Gastrocnemius medialis (tissue), 4 donors: ENCODE data around the gene SARS2. TPM values are rescaled to one million over a fixed set of nuclear protein-coding genes. Genes with fewer than 3 reads are reported as not detected.
A peak's percentile ranks its signal among the peaks of the same experiment; 100 is the strongest.

Experiments
- ATAC-seq, 2 donors: fragments of 150-250 bp; one replicate each; pipeline ENCODE4 v1.9.1; 2016
- DNase-seq, 2 donors: peaks; one replicate each; pipeline ENCODE4 v3.0.0-alpha.2; 2019
- H3K27ac ChIP-seq, 4 donors: fragments of 200-600 bp; sonication (generic); 1 replicate in 1 of 4; 2 replicates in 3 of 4; pipeline ENCODE4 v1.5.1; 2016 to 2018; ENCODE audit warnings: mild to moderate bottlenecking in 2 of 4, moderate library complexity in 1 of 4
- H3K27me3 ChIP-seq, 3 donors: fragments of 200-600 bp; sonication (generic) in 2 of 3; 1 replicate in 1 of 3; 2 replicates in 2 of 3; pipeline versions ENCODE4 v1.5.1 to v1.6.0; 2016 to 2019; ENCODE audit warnings: mild to moderate bottlenecking in 1 of 3, moderate library complexity in 1 of 3
- H3K36me3 ChIP-seq, 2 donors: fragments of 200-600 bp; sonication (generic) in 1 of 2; one replicate each; pipeline ENCODE4 v1.5.1; 2017 to 2018
- H3K4me1 ChIP-seq, 2 donors: fragments of 200-600 bp; sonication (generic) in 1 of 2; one replicate each; pipeline ENCODE4 v1.5.1; 2016 to 2017; ENCODE audit warnings: mild to moderate bottlenecking in 2 of 2
- H3K4me3 ChIP-seq, 4 donors: fragments of 200-600 bp; sonication (generic) in 3 of 4; 1 replicate in 1 of 4; 2 replicates in 3 of 4; pipeline ENCODE4 v1.5.1; 2016 to 2019; ENCODE audit warnings: mild to moderate bottlenecking in 2 of 4
- H3K9me3 ChIP-seq, 3 donors: fragments of 200-600 bp; sonication (generic) in 2 of 3; 1 replicate in 1 of 3; 2 replicates in 2 of 3; pipeline ENCODE4 v1.5.1; 2016 to 2019
- POLR2A ChIP-seq, 2 donors: fragments of 450-650 bp; IDR thresholded peaks; one replicate each; pipeline ENCODE4 v1.6.1; 2017; ENCODE audit warnings: antibody characterized with exemption in 2 of 2, mild to moderate bottlenecking in 2 of 2, moderate library complexity in 2 of 2
- in situ Hi-C, 4 donors: fragments of 200-750 bp; cut with MboI; loops; one replicate each; pipeline versions ENCODE4 v1.15.0 to v1.8.0; 2017; ENCODE audit warnings: low sequenced_read_pairs in 4 of 4
- intact Hi-C: fragments of 100-400 bp; cut with DNase I; formaldehyde crosslinking; loops from one replicate; pipeline ENCODE4 v1.15.1; 2023; ENCODE audit warnings: low total_unique reads
- total RNA-seq, 4 donors: library from RNA; depleted of rRNA; stranded (reverse); fragments of >200 nt; gene quantifications; one replicate each; pipeline versions ENCODE4 v1.1.0 to v1.2.3, GENCODE V29; 2016
- TF ChIP-seq, protein P1 (sequence below), 5 experiments: fragments of 450-650 bp in 3 of 5; fragments of 200-600 bp in 2 of 5; sonication (generic) in 2 of 5; IDR thresholded peaks in 4 of 5; conservative IDR thresholded peaks in 1 of 5; 1 replicate in 4 of 5; 2 replicates in 1 of 5; pipeline ENCODE4 v1.5.1; 2016 to 2019; ENCODE audit warnings: antibody characterized with exemption in 5 of 5, mild to moderate bottlenecking in 3 of 5, moderate library complexity in 3 of 5

The SARS2 gene
- total RNA-seq, 4 donors from 2014 or later: 12.1 to 30.0 (median 27.8) TPM

DNA sequence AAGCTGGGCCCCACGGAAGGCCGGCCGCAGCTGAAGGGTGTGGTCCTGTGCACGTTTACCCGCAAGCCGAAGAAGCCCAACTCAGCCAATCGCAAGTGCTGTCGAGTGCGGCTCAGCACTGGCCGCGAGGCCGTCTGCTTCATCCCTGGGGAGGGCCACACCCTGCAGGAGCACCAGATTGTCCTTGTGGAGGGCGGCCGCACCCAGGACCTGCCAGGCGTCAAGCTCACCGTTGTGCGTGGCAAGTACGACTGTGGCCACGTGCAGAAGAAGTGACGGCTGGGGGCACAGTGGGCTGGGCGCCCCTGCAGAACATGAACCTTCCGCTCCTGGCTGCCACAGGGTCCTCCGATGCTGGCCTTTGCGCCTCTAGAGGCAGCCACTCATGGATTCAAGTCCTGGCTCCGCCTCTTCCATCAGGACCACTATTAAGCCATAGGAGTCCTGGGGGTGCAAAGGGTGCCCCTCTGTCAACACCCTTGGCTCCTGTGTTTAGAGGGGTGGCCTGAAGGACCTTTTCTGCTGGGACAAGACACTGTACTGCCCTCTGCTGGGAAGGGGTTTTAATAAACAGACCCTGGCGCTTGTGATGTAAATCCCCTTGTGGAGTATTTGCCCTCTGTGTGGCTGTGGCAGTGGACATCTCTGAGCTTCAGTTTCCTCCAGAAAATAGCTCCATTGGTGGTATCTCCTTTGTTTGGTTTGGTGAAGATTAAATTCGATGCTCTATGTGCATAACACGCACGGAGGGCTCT lies 2.0 kb upstream of the SARS2 start:
- no peak overlapping the region for H3K27ac ChIP-seq
- in situ Hi-C loops (no loop called here), intact Hi-C loops (loop anchor here (5.0 kb wide), 2 partner anchors 100 to 530 kb away; partner anchors contain the start of genes ECH1 and FAM98C)
- no peaks in the 10 kb centered on the region for H3K9me3 ChIP-seq
- no peak overlapping the region for H3K4me3 ChIP-seq
- no peak for ATAC-seq
- H3K36me3 ChIP-seq: peaks cover 0 to 9% of the 10 kb centered on the region in 2 donors
- no peak for DNase-seq
- H3K27me3 ChIP-seq: no peaks in the 10 kb centered on the region
- peaks cover 14 to 17% of the 10 kb centered on the region in 2 donors for H3K4me1 ChIP-seq
- no peak for TF ChIP-seq POLR2A (IDR thresholded peaks at IDR 0.05)
- TF ChIP-seq, protein P1, sequence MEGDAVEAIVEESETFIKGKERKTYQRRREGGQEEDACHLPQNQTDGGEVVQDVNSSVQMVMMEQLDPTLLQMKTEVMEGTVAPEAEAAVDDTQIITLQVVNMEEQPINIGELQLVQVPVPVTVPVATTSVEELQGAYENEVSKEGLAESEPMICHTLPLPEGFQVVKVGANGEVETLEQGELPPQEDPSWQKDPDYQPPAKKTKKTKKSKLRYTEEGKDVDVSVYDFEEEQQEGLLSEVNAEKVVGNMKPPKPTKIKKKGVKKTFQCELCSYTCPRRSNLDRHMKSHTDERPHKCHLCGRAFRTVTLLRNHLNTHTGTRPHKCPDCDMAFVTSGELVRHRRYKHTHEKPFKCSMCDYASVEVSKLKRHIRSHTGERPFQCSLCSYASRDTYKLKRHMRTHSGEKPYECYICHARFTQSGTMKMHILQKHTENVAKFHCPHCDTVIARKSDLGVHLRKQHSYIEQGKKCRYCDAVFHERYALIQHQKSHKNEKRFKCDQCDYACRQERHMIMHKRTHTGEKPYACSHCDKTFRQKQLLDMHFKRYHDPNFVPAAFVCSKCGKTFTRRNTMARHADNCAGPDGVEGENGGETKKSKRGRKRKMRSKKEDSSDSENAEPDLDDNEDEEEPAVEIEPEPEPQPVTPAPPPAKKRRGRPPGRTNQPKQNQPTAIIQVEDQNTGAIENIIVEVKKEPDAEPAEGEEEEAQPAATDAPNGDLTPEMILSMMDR (IDR thresholded peaks at IDR 0.05 in 4 of 5, conservative IDR thresholded peaks at IDR 0.05 in 1 of 5): peak in 1 of 5 experiments; percentile 19

DNA sequence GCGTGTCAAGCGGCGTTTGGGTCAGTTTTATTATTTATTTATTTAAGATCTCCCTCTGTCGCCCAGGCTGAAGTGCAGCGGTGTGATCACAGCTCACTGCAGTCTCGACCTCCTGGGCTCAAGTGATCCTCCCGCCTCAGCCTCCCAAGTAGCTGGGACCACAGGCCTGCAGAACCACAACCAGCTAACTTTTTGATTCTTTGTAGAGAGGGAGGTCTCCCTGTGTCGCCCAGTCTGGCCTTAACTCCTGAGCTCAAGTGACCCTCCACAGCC lies 894 bp upstream of the SARS2 start:
- Histone ChIP-seq H3K27me3 (no peaks in the 10 kb centered on the region), H3K36me3 (peaks cover 0 to 9% of the 10 kb centered on the region in 2 donors), H3K27ac (peak overlapping the region; percentile 81 to 94 (median 88)), H3K4me3 (peak overlapping the region; percentile 64 to 86 (median 76)), H3K4me1 (peaks cover 14 to 17% of the 10 kb centered on the region in 2 donors), H3K9me3 (no peaks in the 10 kb centered on the region)
- TF ChIP-seq, protein P1 (IDR thresholded peaks at IDR 0.05 in 4 of 5, conservative IDR thresholded peaks at IDR 0.05 in 1 of 5): no peak
- TF ChIP-seq POLR2A (IDR thresholded peaks at IDR 0.05): no peak
- intact Hi-C loops: loop anchor here (2.0 to 5.0 kb wide), 3 partner anchors 99 to 529 kb away; partner anchors contain the start of genes ECH1 and FAM98C
- ATAC-seq (no peak), DNase-seq (no peak)
- in situ Hi-C loops: no loop called here

DNA sequence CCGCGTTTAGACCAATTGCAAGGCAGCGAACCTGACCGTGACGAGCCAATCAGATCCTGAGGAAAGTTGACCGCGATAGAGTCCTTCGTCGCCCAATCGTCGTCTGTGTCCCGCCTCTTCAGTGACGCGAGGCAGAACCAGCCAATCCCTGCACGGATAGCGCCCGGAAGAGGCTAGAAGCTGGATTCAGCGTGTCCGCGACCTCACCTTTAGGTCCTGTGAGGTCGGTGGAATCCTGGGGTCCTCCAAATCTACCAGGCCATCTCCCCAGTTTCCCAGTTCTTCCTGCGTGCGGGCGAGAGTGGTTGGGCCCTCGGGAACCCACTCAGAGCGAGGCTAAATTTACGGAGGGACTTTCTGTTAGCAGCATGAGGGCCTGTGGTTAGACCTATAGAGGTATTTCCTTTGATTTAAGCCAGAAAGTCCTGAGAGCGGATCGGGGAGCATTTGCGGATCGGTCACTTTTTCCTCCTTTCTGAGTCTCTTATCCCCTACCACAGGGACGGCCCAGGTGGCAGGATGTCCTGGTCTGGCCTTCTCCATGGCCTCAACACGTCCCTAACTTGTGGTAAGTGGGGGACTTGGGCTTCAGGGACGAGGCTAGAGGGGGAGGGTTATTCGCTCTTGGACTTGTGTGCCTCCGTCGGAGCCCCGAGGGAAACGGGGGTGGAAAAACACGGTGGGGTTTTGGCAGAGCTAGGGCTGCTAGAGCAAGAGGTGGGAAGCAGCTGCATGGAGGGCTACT lies 385 bp upstream of the SARS2 start, which contains the start of gene MRPS12:
MRPS12 (plus strand) TSS at position 169 of the 745 bp plus-strand sequence; CDS start at position 520, 351 bp downstream.
- intact Hi-C loops (loop anchor here (1.0 to 5.0 kb wide), 5 partner anchors 32 to 595 kb away; partner anchors contain the start of genes ECH1, FAM98C, NFKBIB and SIRT2), in situ Hi-C loops (no loop called here)
- Histone ChIP-seq H3K4me3 (peak within 1 kb of the TSS; percentile 64 to 86 (median 76)), H3K36me3 (peaks cover 0 to 10% of the 10 kb centered on the region in 2 donors), H3K27me3 (no peaks in the 10 kb centered on the region), H3K27ac (peak within 1 kb of the TSS; percentile 81 to 94 (median 88)), H3K4me1 (peaks cover 14 to 17% of the 10 kb centered on the region in 2 donors), H3K9me3 (no peaks in the 10 kb centered on the region)
- ATAC-seq (peak; percentile 99), DNase-seq (peak; percentile 98 to 99)
- TF ChIP-seq, protein P1 (IDR thresholded peaks at IDR 0.05 in 4 of 5, conservative IDR thresholded peaks at IDR 0.05 in 1 of 5): no peak
- TF ChIP-seq POLR2A (IDR thresholded peaks at IDR 0.05): peak; percentile 35 to 71

DNA sequence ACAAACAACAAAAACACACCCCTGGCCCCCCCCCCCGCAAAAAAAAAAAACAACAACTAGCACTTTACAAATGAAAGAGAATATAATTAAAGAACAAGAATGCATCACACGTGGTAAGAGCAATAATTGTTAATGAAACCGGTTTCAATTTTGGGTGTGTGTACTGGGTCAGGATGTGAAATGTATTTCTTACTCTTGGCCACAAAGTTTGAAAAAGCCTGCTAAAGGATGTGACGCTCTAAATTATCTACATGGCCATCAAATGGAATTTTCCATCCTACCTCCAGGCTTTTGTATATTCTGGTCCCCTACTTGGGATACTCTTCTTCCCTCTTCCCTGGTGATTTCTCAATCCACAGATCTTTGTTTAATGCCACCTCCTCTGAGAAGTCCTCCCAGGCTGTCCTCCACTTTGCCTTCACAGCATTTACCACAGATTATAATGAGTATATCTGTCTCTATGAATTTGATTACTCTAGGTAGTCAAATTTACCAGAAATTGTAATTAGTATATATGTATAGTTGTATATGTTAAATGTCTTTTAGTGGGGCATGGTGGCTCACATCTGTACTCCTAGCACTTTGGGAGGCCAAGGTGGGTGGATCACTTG lies 2.1 kb downstream of the SARS2 start:
- Histone ChIP-seq H3K4me1 (peaks cover 14 to 17% of the 10 kb centered on the region in 2 donors), H3K36me3 (peaks cover 0 to 27% of the 10 kb centered on the region in 2 donors), H3K27me3 (no peaks in the 10 kb centered on the region), H3K27ac (peak overlapping the region in 3 of 4 donors; percentile 28 to 90 (median 57)), H3K9me3 (no peaks in the 10 kb centered on the region), H3K4me3 (no peak overlapping the region)
- TF ChIP-seq POLR2A (IDR thresholded peaks at IDR 0.05): no peak
- DNase-seq (no peak), ATAC-seq (no peak)
- in situ Hi-C loops (loop anchor here in 1 of 4 donors (10.0 kb wide), 1 partner anchor 524 kb away; the partner anchor contains the start of gene FAM98C), intact Hi-C loops (no loop called here)
